ENCODE results near the gene ARL15. TPM values are rescaled to one million over a fixed set of nuclear protein-coding genes. Genes with fewer than 3 reads are reported as not detected.

ARL15 gene
- total and polyA plus RNA-seq, 2 of the 8 experiments (the other 6 are each of a cell fraction or from before 2014, with no cell fraction given): 9.9 to 21.2 TPM

GRCh38 chr5:53984971-53985370, 325.4 kb downstream of the ARL15 start:
- Histone ChIP-seq H2BK15ac (ENCODE audit: low read length) (no peak overlapping the region), H3K27ac (ENCODE audit: low read depth, low read length) (no peak overlapping the region), H3K4ac (replicated peaks; ENCODE audit: insufficient read length, low read depth, low read length) (no peak overlapping the region), H3K23me2 (ENCODE audit: low read depth, low read length) (no peaks in the 10 kb centered on the region), H3K79me1 (ENCODE audit: low read depth, low read length) (no peaks in the 10 kb centered on the region), H3K4me2 (ENCODE audit: insufficient read depth in 1 of 2, low read depth in 2 of 2, low read length in 2 of 2) (no peak overlapping the region; a peak in 1 of 4 replicates), H2AK5ac (ENCODE audit: low read depth, low read length) (no peak overlapping the region), H2AFZ (ENCODE audit: low read length) (no peak overlapping the region), H3K9me3 (ENCODE audit: insufficient read depth in 2 of 2, low read depth in 1 of 2, low read length in 1 of 2) (no peaks in the 10 kb centered on the region), H3K36me3 (ENCODE audit: control insufficient read depth in 2 of 4, insufficient read depth in 4 of 4, low read length in 3 of 4) (0 out of 8 replicates have a peak, but pooled peaks cover 0 to 3% (median 0%) of the 10 kb centered on the region in 4 experiments), H3K79me2 (ENCODE audit: control insufficient read depth in 1 of 2, insufficient read depth in 2 of 2, low read length in 2 of 2) (no peaks in the 10 kb centered on the region), H3K9ac (replicated peaks in 1 of 4; ENCODE audit: extremely low read depth in 1 of 4, low read depth in 3 of 4, low read length in 3 of 4) (no peak overlapping the region), H3K4me3 (ENCODE audit: extremely low read depth in 1 of 4, insufficient read depth in 2 of 4, low read depth in 3 of 4, low read length in 4 of 4) (no peak overlapping the region), H4K8ac (ENCODE audit: extremely low read depth, insufficient read depth, low read length) (no peak overlapping the region), H2BK20ac (ENCODE audit: low read length) (no peak overlapping the region), H3K18ac (ENCODE audit: extremely low read depth, low read length) (no peak overlapping the region), H3K4me1 (replicated peaks in 1 of 4; ENCODE audit: control insufficient read depth in 3 of 4, insufficient read depth in 4 of 4, low read length in 3 of 4) (no peaks in the 10 kb centered on the region; a peak in 2 of 7 replicates), H3K27me3 (replicated peaks in 1 of 4; ENCODE audit: control insufficient read depth in 3 of 4, extremely low read depth in 1 of 4, insufficient read depth in 3 of 4, low read length in 3 of 4) (no peaks in the 10 kb centered on the region), H2BK5ac (ENCODE audit: low read depth, low read length) (no peak overlapping the region), H4K5ac (ENCODE audit: insufficient read length, low read depth, low read length) (no peak overlapping the region), H4K91ac (replicated peaks; ENCODE audit: insufficient read length, low read length) (no peak overlapping the region), H3K56ac (replicated peaks; ENCODE audit: insufficient read length, low read depth, low read length) (no peak overlapping the region), H2BK120ac (replicated peaks; ENCODE audit: low read depth, low read length) (no peak overlapping the region), H3K23ac (ENCODE audit: insufficient read length) (no peak overlapping the region), H3K14ac (ENCODE audit: insufficient read length) (no peak overlapping the region), H2BK12ac (ENCODE audit: low read depth, low read length) (no peak overlapping the region), H4K20me1 (replicated peaks in 1 of 2; ENCODE audit: control insufficient read depth in 1 of 2, insufficient read depth in 2 of 2, low read length in 2 of 2) (no peaks in the 10 kb centered on the region)
- 75% methylated on average over 1 of the region's 1 CpG; no CpG with 5 or more reads in 1 of the 2 experiments for WGBS, 2 experiments (ENCODE audit: extremely low coverage in 1 of 2, insufficient coverage in 1 of 2, insufficient read length in 1 of 2, insufficient replicate concordance in 2 of 2, low coverage in 1 of 2, low lambda C conversion rate in 2 of 2, missing lambda C conversion rate in 1 of 2)
- FAIRE-seq: no peak
- POLR2A ChIA-PET (ENCODE audit: partially characterized antibody): no interaction called here
- DNase-seq (ENCODE audit: low read depth in 1 of 2, low spot score in 2 of 2): no peak
- CTCF ChIA-PET (ENCODE audit: partially characterized antibody): no interaction called here
- TF ChIP-seq CEBPB (IDR thresholded peaks at IDR 0.05; ENCODE audit: low read depth, low read length) (no peak), NANOG (IDR thresholded peaks at IDR 0.05; ENCODE audit: insufficient read depth, low read depth, low read length, poor library complexity, severe bottlenecking) (no peak), TAF7 (optimal IDR thresholded peaks at IDR 0.05; ENCODE audit: borderline replicate concordance, low read depth, low read length) (no peak), USF2 (IDR thresholded peaks at IDR 0.05; ENCODE audit: low read length) (no peak), HDAC2 (IDR thresholded peaks at IDR 0.05; ENCODE audit: borderline replicate concordance in 1 of 2, low read depth in 2 of 2, low read length in 2 of 2) (no peak), BACH1 (IDR thresholded peaks at IDR 0.05; ENCODE audit: low read length) (no peak), ATF3 (IDR thresholded peaks at IDR 0.05; ENCODE audit: insufficient read depth, low read depth, low read length) (no peak), SIN3A (conservative IDR thresholded peaks at IDR 0.05 in 1 of 2, IDR thresholded peaks at IDR 0.05 in 1 of 2; ENCODE audit: low read depth in 1 of 2, low read length in 2 of 2) (no peak), HDAC6 (IDR thresholded peaks at IDR 0.05; ENCODE audit: low read depth, low read length) (no peak), KDM1A (IDR thresholded peaks at IDR 0.05; ENCODE audit: borderline replicate concordance, low read length) (no peak), BCL11A (IDR thresholded peaks at IDR 0.05; ENCODE audit: low read depth in 2 of 2, low read length in 2 of 2) (no peak), PHF8 (conservative IDR thresholded peaks at IDR 0.05; ENCODE audit: low read depth, low read length) (no peak)

All from H1 (cell line).